Vagina (tissue), 2 donors: ENCODE results near the gene ARMH3.

Experiments
- CTCF ChIP-seq, 3 experiments: fragments of 450-650 bp in 2 of 3; fragments of 200-600 bp in 1 of 3; sonication (generic) in 1 of 3; IDR thresholded peaks; one replicate each; pipeline ENCODE4 v1.5.1; 2017 to 2019; ENCODE audit warnings: antibody characterized with exemption in 3 of 3, mild to moderate bottlenecking in 2 of 3, moderate library complexity in 2 of 3
- POLR2A ChIP-seq, 2 donors: fragments of 450-650 bp; IDR thresholded peaks; one replicate each; pipeline ENCODE4 v1.6.1; 2017; ENCODE audit warnings: antibody characterized with exemption in 2 of 2, mild to moderate bottlenecking in 2 of 2, moderate library complexity in 2 of 2
- POLR2AphosphoS5 ChIP-seq, 2 donors: sonication (generic); formaldehyde crosslinking; IDR thresholded peaks; one replicate each; pipeline ENCODE4 v1.9.0; 2017; ENCODE audit warnings: antibody characterized with exemption in 2 of 2, mild to moderate bottlenecking in 2 of 2, low read depth in 1 of 2; ENCODE audit not compliant: insufficient read depth in 1 of 2

- TF ChIP-seq CTCF (IDR thresholded peaks at IDR 0.05) (no peak), POLR2A (IDR thresholded peaks at IDR 0.05) (no peak), POLR2AphosphoS5 (IDR thresholded peaks at IDR 0.05; ENCODE audit: insufficient read depth in 1 of 2, low read depth in 1 of 2) (no peak)
Observed at GRCh38 chr10:101938305-101939007, 117.5 kb downstream of the ARMH3 start.
